Hematopoietic multipotent progenitor cell (in vitro differentiated cells): ENCODE results near the gene CDCA3. TPM values are rescaled to one million over a fixed set of nuclear protein-coding genes. Genes with fewer than 3 reads are reported as not detected.
"Not testable (repeated sequence)": the region's sequence is repeated elsewhere in the genome, so short reads cannot be mapped to it uniquely, and the experiment has no call there.

Experiments used
- DNase-seq, 3 donors: peaks; one replicate each; pipeline ENCODE4 v3.0.0-alpha.2; 2011 to 2015; ENCODE audit warnings: low read depth in 2 of 3, low spot score in 2 of 3
- total RNA-seq: library from RNA; depleted of rRNA; stranded (reverse); fragments of >200 nt; gene quantifications from one replicate; pipeline ENCODE4 v1.2.3, GENCODE V29; 2012

Gene CDCA3
- total RNA-seq, 1 donor = 3.5 TPM

DNA sequence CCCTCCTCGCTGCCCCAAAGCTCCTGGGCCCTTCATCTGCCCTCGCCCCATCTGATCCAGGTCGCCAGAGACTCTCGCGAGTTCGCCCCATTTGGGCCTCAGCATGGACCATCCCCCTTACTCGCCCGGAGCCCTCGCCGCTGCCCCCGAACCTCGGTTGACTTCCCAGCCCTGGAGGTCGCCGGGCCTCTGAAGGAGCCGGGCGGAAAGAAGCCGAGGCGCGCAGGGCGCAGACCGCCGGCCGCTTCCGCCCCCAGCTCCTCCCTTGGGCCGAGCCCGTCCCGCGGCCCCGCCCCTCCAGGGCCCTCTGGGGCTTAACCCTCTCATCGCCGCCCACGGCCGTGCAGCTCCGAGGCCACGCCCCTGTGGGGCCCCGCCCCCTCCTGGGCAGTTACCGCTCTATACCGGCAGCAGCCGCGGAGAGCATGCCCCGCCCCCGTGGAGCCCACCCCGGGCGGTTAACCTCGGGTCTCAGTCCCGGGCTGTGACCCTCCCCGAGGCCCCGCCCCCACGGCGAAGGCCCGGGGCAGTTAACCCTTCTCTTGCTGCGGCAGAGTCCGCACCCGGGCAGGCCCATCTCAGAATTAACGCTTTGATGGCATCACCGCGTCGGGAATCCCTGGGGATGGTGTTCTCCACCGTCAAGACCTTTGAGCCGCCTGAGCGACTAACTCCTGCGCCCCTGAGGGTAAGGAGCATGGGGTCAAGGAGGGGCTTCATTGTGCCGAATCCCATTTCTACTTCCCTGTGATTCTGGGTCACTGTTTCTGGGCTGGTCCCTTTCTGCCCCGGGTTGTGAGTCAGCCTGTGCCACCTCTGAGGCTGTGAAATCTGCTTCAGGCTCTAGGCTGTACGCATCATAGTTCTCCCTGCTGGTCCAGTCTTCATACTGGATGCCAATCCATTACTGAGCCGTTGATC, 22.3 kb upstream of the CDCA3 start, which contains the start of gene SPSB2:
SPSB2 (minus strand) TSS at position 210 of the 921 bp plus-strand sequence. CDS start 402 bp downstream, outside the sequence.
- DNase-seq = peak; percentile 95 to 99 (median 99)

- peak; percentile 69 to 84 (median 76) for DNase-seq
Observed at GRCh38 chr12:6872073-6873048, 21.3 kb upstream of the CDCA3 start.

GRCh38 chr12:6871052-6871957, 20.2 kb upstream of the CDCA3 start:
- no peak for DNase-seq

DNA sequence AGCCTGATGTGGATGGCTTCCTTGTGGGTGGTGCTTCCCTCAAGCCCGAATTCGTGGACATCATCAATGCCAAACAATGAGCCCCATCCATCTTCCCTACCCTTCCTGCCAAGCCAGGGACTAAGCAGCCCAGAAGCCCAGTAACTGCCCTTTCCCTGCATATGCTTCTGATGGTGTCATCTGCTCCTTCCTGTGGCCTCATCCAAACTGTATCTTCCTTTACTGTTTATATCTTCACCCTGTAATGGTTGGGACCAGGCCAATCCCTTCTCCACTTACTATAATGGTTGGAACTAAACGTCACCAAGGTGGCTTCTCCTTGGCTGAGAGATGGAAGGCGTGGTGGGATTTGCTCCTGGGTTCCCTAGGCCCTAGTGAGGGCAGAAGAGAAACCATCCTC, 19.2 kb upstream of the CDCA3 start:
- not testable (repeated sequence) for DNase-seq

DNA sequence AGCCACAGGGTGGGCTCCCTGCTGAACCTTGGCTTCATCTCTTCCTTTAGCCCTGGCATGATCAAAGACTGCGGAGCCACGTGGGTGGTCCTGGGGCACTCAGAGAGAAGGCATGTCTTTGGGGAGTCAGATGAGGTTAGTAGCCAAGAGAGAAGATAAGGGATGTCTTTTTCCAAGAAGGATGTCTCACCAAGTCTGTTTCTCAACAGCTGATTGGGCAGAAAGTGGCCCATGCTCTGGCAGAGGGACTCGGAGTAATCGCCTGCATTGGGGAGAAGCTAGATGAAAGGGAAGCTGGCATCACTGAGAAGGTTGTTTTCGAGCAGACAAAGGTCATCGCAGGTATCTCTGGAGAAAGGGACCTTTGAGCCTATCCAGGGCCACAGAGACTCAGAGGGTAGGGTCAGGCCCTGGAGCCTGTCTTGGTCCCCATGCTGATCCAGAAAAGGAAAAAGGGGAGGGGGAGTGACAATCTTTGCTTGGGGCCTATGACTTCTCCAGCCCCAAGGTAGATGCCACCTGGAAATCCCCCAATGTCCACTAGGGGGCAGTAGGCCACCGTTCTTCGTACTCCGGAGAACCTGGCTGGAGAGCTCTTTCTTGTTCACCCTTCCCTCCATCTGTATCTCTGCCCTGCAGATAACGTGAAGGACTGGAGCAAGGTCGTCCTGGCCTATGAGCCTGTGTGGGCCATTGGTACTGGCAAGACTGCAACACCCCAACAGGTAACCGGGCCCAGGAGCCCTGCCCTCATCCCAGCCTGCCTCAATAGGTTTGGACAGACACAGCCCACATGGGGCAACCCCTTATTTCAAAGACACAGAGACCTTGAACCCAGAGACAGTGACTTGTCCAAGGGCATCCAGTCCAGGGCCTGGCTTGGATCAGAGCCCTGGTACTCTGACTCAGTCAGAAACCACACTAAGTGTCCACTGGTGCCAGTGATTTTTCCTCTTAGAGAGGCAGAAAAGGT, 18.2 kb upstream of the CDCA3 start:
- DNase-seq = peak; percentile 77 to 91 (median 81)

DNA sequence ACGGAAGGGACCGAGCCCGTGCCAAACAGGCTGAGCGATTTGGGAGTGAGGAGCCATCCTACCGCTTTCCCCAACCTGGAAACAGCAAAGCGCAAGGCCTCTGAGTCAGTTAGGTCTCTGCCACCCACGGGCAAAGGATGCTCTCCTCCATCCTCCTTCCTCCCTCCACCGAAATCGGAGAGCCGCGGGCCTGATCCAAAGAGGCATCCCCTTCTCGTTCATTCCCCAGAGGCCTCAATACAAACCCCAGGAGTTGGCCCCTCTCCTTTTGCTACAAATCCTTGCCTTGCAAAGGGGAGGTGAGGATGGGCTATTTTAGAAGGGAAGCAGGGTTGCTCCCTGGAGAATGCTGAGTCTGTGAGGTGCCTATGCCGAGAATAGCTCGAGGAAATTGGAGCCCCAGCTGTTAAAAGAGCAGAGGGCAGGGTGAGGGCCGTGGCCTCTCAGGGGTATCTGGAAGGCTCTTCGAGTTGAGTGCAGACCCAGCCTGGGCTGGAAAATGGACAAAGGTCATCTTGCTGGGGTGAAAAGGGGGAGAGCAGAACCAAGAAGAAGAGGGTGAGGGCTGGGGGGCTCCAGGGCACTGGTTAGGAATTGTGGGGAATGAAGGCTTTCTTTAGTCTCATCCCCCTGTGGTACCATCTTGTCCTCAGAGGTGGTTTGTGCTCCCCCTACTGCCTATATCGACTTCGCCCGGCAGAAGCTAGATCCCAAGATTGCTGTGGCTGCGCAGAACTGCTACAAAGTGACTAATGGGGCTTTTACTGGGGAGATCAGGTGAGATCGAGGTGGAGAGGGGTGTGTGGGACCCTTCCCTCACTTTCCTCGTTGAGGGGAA, 17.3 kb upstream of the CDCA3 start:
- no peak for DNase-seq

DNA sequence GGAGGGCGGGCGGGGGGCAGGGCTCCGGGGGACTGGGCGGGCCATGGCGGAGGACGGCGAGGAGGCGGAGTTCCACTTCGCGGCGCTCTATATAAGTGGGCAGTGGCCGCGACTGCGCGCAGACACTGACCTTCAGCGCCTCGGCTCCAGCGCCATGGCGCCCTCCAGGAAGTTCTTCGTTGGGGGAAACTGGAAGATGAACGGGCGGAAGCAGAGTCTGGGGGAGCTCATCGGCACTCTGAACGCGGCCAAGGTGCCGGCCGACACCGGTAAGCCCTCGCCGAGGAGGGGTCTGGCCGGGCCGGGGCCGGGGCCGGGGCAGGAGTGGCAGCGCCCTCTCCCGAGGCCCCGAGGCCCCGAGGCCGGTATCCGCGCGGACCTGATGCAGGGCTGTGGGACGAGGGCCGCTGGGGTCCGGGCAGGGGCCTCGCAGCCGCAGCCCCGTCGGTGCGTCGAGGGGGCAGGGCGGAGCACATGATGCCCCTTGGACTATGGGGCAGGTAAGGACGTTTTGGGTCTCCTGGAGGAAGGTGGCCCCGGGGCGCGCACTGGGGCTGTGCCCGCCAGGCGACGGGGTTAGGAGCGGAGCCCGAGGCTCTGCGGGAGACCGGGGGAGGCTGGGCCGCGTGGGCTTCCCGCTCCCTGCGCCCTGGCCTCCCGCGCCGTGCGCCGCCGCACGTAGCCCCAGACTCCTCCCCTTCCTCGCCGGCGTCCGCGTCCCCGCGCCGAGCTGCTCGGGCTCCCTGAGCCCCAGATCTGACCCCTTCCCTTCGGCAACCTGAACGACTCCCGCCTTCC, 16.5 kb upstream of the CDCA3 start, which contains the start of gene TPI1:
TPI1 (plus strand) TSS at position 119 of the 798 bp plus-strand sequence; CDS start at position 155, 36 bp downstream.
- peak in 2 of 3 donors; percentile 57 to 81 for DNase-seq

DNA sequence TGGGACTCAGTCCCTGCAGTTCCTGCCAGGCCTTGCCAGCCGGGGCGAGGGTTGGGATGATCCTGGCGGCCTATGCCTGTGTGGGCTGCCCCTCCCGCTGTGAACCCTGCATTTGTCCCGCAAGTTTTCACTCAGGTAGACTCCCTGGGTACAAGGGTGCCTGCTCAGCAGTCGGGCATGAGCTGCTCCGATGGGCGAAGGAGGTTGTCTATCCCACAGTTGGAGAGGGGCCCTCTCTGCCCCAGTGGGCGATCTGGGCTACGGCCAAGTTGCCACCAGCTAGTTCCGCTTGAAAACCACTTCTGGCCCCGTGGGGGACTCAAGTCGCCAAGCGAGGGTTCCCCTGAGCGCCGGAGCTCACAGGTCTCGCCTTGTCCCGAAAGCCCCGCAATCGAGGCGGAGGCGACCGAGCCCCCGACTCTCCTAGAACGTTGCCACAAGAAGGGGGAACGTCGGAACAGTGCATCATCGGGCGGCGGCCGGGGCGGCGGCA, 15.9 kb upstream of the CDCA3 start:
- peak in 1 of 3 donors; percentile 77 for DNase-seq

DNA sequence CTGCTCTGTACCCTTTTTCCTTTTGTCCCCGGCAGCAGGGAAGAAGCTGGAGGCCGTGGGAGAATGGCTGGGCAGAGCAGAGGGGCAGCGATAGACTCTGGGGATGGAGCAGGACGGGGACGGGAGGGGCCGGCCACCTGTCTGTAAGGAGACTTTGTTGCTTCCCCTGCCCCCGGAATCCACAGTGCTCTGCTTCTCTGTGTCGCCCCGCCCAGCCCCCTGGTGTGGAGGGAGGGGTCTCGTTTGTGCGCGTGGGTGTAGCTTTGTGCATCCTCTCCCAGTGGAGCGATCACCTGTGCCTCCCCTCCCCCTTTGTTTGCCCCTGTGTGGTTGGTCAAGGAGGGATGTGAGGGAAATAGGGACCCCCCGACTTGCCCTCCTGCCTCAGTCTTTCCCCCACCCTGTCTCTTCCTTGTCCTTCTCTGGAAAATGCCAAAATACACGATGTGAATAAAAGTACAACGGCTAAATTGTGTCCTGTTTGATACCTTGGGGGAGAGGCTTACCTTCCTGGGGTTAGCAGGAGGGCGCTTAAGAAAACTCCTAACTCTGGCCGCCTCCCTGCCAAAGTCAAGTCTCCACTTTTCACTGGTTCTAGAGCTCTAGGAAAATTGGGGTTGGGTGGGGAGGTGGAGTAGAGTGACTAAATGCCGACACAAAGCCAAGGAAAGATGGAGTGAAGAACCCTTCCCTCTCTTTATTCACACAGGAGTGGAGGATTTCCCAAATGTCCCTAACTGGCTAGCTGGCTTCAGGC, 15.3 kb upstream of the CDCA3 start:
- no peak for DNase-seq

DNA sequence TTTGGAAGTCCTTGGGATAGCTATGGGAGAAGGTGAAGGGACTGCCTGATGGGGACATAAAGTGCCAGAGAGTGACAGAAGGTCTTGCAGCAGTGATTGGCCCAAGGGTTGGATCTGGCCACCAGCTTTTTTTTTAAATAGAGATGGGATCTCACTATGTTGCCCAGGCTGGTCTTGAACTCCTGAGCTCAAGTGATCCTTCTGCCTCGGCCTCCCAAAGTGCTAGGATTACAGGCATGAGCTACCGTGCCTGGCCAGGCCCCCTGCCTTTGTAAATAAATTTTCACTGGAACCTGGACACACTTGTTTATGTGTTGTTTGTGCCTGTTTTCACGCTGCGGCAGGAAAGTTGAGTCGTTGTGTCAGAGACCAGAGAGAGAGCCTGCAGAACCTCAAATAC, 14.2 kb upstream of the CDCA3 start:
- not testable (repeated sequence) for DNase-seq

GRCh38 chr12:6863586-6864321, 12.7 kb upstream of the CDCA3 start:
- no peak for DNase-seq

GRCh38 chr12:6863033-6863432, 11.9 kb upstream of the CDCA3 start:
- no peak for DNase-seq

- DNase-seq = no peak
Observed at GRCh38 chr12:6861391-6861790, 10.3 kb upstream of the CDCA3 start.

DNA sequence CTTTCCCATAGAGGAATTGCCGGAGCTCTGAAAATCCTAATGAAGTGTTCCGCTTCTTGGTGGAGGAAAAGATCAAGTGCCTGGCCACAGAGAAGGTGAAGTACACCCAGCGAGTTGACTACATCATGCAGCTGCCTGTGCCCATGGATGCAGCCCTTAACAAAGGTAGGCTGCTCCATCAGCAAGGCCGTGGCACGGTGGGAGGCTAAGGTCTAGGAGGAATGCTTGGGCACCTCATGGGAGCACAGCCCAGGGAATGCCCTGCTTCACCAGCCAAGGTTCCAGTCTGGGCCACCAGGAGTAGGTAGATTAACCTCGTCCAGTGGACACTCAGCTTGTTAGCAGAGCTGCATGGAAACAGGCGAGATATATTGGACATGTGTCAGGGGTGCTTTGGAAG, 9.9 kb upstream of the CDCA3 start:
- DNase-seq = no peak

DNA sequence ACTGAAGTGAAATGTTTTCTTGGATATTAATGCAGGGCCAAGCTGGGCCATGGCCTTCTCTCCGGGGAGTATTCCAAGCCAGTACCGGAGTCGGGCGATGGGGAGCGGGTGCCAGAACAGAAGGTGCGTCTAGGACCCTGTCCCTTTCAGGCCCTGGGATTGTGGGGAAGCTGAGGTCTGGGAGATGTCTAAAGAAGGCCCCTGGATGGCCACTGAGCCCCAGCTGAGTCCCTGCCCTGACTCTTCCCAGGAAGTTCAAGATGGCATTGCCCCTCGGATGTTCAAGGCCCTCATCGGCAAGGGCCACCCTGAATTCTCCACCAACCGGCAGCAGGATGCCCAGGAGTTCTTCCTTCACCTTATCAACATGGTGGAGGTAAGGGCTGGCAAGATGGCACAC, 9.0 kb upstream of the CDCA3 start:
- no peak for DNase-seq
